HT-29 (cell line): Measurements from ENCODE around the gene RNF151. TPM values are rescaled to one million over a fixed set of nuclear protein-coding genes. Genes with fewer than 3 reads are reported as not detected.
"Not testable (repeated sequence)": the region's sequence is repeated elsewhere in the genome, so short reads cannot be mapped to it uniquely, and the experiment has no call there.

Source experiments
- DNase-seq: peaks from one replicate; pipeline ENCODE4 v3.0.0-alpha.2; 2015; ENCODE audit warnings: low spot score
- total RNA-seq: library from RNA; depleted of rRNA; stranded (reverse); fragments of >200 nt; shearing (Covaris generic); gene quantifications from 2 replicates; pipeline ENCODE4 v1.2.3, GENCODE V29; 2014

Gene RNF151
- total RNA-seq, 1 experiment from 2014 or later: not detected

DNA sequence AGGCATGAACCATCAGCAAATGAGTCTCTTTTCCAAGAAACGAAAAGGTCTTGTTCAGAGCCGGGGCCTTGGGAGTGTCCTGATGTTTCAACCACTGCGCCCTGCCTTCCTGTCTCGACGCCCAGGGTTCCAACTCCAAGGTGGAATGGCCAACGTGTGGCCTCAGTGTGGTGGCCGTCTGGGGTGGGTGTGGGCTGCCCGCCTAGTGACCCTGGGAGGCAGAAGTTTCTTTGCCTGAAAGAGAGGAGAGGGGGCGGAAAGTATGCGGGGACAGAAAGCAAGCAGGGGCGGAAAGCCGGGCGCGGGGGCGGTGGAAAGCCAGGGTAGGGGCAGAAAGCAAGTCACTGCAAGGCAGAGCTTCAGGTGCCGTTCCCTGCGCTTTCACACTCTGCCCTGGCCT is 27.7 kb upstream of the RNF151 start:
- DNase-seq: no peak

GRCh38 chr16:1939833-1940232 is 26.8 kb upstream of the RNF151 start:
- DNase-seq: not testable (repeated sequence)

DNA sequence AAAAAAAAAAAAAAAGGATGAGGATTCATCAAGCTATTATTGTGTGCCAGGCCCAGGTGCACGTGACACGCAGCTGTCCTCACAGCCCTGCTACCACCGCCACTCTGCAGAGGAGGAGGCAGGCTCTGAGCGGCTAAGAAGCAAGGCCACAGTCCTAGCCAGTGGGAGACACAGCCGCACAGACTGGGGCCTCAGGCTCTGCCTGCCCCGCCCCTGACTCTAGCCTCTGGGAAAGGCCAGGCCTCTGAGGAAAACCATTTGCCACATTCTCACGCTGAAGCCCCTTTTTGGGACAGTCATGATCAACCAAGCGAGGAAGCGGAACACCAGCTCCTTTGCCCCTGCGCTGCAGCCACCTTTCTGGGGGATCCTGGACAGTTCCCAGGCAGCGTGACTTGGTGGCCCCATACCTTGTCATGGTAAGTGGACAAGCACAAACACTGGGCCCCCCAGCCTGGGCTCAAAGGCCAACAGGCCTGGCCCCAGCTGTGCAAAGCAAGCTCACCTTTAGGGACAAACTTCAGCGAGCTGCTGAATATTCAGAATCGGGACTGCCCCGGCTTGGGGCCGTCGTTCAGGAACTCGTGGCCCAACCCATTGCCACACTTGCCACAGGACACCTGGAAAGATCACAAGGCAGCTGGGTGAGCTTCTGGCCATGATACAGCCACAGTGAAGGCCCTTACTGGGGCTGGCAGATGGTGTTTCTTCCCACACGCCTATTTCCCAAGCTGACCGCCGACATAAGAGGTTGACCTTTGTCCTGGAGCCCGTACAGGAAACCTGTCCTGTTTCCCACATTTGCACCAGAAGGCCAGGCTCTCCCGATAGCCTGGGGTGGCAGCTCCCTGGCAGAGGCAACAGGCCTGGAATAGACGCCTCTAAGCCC is 26.1 kb upstream of the RNF151 start:
- DNase-seq: no peak

- DNase-seq: no peak
Observed at GRCh38 chr16:1941162-1942046, 25.3 kb upstream of the RNF151 start.

GRCh38 chr16:1942047-1942809 is 24.4 kb upstream of the RNF151 start:
- DNase-seq: peak; percentile 23

- DNase-seq: peak; percentile 99
Observed at GRCh38 chr16:1942810-1943726, 23.6 kb upstream of the RNF151 start, which contains the start of gene MSRB1. TSS of gene MSRB1 (minus strand) at chr16:1943199. CDS start at chr16:1943156, 43 bp downstream.

DNA sequence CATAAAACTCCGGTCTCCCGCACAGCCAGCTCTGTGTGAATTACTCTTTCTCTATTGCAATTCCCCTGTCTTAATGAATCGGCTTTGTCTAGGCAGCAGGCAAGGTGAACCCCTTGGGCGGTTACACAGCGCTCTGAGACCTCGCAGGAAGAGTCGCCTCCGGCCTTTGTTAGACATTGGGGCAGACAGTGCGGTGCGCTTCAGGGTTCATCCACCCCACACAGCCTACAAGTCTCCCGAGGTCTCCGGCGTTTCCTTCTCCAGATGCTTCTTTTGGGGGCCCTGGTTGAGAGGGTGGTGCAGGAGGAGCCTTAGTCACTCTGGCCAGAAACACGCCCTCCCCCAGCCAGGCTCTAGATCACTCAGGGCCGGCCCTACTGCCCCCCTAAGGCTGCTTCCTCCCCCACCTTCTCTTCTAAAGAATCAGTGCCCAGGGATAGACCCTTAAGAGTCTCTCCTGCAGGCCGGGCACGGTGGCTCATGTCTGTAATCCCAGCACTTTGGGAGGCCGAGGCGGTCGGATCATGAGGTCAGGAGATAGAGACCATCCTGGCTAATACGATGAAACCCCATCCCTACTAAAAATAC is 21.9 kb upstream of the RNF151 start:
- no peak for DNase-seq

GRCh38 chr16:1945559-1946391 is 20.9 kb upstream of the RNF151 start:
- DNase-seq: no peak

DNA sequence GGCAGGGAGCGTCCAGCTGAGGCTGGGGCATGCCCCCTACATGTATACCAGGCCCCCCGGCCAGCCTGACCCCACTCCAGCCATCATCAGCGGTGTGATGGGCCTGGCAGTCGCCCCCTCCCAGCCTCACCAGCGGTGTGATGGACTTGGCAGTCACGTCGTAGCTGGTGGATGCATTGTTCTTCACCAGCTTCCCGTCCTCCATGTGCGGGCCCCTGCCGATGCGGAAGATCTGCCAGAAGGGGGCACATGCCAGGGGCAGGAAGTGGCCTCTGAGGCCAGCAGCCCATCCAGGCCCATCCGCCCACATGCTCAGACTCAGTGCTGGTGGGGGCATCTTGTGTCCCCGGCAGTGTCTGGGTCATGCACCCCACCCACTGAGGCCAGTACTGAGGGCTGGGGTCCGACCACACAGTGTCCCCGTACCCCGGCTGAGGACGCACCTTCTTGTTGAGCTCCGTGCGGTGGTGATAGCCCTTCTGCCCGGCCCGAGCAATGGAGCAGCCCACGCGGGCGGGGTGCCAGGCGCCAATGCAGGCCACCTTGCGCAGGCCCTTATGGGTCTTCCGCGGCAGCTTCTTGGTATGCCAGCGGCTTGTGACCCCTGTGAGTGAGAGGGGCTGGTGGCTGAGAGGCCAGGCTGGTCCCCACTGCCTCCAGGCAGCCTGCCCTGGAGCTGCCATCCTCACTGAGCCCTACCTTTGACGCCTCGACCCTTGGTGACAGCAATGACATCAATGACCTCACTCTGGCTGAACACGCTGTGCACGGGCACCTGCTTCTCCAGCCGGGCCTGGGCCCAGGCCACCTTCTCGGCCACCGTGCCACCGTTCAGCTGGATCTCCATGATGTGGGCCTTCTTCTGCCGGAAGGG is 19.9 kb upstream of the RNF151 start:
- no peak for DNase-seq

DNA sequence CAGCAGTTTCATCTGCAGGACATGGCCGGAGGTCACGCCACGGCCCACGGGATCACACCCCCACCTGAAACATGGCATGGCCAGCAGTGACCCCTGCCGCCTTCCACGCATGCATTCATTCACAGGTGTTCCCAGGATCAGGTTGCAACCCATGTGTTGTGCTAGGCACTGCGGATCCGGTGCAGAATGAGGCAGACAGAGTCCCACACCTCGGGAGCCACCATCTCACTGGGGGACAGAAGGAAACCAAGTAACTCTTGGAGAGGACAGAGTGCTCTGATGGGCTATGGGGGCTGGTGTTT is 19.3 kb upstream of the RNF151 start:
- DNase-seq: no peak

GRCh38 chr16:1949507-1949906 is 17.1 kb upstream of the RNF151 start:
- DNase-seq: no peak

GRCh38 chr16:1950047-1950446 is 16.6 kb upstream of the RNF151 start:
- peak; percentile 48 for DNase-seq

- no peak for DNase-seq
Observed at GRCh38 chr16:1950559-1950958, 16.1 kb upstream of the RNF151 start.

DNA sequence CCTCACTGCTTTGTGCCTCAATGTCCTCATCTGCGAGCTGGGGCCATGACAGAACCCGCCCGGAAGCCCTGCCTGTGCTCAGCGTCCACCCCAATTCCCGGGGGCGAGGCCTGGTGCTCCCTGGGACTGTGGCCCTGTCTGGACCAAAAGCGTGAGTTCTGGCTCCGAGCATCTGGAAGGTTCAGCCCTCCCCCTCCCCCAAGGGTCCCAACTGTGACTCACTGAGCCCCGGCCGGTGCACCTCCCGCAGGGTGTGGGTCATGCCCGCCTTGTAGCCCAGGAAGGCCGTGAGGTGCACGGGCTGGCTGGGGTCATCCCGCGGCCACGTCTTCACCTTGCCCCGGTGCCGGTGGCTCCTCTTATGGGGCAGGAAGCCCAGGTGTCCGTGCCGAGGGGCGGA is 12.9 kb upstream of the RNF151 start:
- no peak for DNase-seq

- DNase-seq: not testable (repeated sequence)
Observed at GRCh38 chr16:1957434-1958142, 9.1 kb upstream of the RNF151 start.

- DNase-seq: not testable (repeated sequence)
Observed at GRCh38 chr16:1958143-1958491, 8.5 kb upstream of the RNF151 start.

- no peak for DNase-seq
Observed at GRCh38 chr16:1958715-1959268, 7.9 kb upstream of the RNF151 start.
